CD4-positive, alpha-beta T cell treated with Interleukin-15 for 1 hour (primary cell): ENCODE data around the gene SNX17.
A peak's percentile ranks its signal among the peaks of the same experiment; 100 is the strongest.

Experiments used
- DNase-seq: peaks from one replicate; pipeline ENCODE4 v3.0.0-alpha.2; 2020

Gene SNX17

GRCh38 chr2:27369471-27370025, 868 bp upstream of the SNX17 start:
- no peak for DNase-seq

- DNase-seq = peak; percentile 51
These were observed 602 bp downstream of the SNX17 start for GRCh38 chr2:27370816-27371620.

- DNase-seq = no peak
These were observed 2.5 kb downstream of the SNX17 start for GRCh38 chr2:27372937-27373336.

GRCh38 chr2:27373567-27373966, 3.2 kb downstream of the SNX17 start:
- no peak for DNase-seq

GRCh38 chr2:27375513-27376099, 5.2 kb downstream of the SNX17 start:
- DNase-seq = no peak

GRCh38 chr2:27376151-27376865, 5.9 kb downstream of the SNX17 start:
- no peak for DNase-seq

GRCh38 chr2:27376866-27377617, 6.6 kb downstream of the SNX17 start:
- no peak for DNase-seq

GRCh38 chr2:27377618-27378095, 7.2 kb downstream of the SNX17 start:
- DNase-seq = no peak

GRCh38 chr2:27378096-27378808, 7.8 kb downstream of the SNX17 start:
- no peak for DNase-seq

GRCh38 chr2:27378809-27379290, 8.4 kb downstream of the SNX17 start:
- DNase-seq = no peak

- no peak for DNase-seq
These were observed 9.0 kb downstream of the SNX17 start for GRCh38 chr2:27379383-27379835.

GRCh38 chr2:27379836-27380625, 9.6 kb downstream of the SNX17 start:
- no peak for DNase-seq

- peak; percentile 90 for DNase-seq
These were observed 10.5 kb downstream of the SNX17 start, which contains the start of gene ZNF513 for GRCh38 chr2:27380626-27381545. TSS of gene ZNF513 (minus strand) at chr2:27380734. CDS start at chr2:27380526, 208 bp downstream.

GRCh38 chr2:27381577-27382181, 11.3 kb downstream of the SNX17 start:
- DNase-seq = no peak

- no peak for DNase-seq
These were observed 20.6 kb downstream of the SNX17 start for GRCh38 chr2:27390822-27391679.

GRCh38 chr2:27393225-27393624, 22.8 kb downstream of the SNX17 start:
- no peak for DNase-seq

- no peak for DNase-seq
These were observed 28.5 kb downstream of the SNX17 start for GRCh38 chr2:27398962-27399361.
